HepG2 (cell line): ENCODE results near the gene SERTAD3. TPM values are rescaled to one million over a fixed set of nuclear protein-coding genes. Genes with fewer than 3 reads are reported as not detected.

Experiments used
- E2F2 ChIP-seq: sonication (generic); formaldehyde crosslinking; IDR thresholded peaks from 2 replicates; pipeline ENCODE4 v1.4.0; 2020; ENCODE audit warnings: missing genetic modification reagents, borderline replicate concordance
- FOXO1 ChIP-seq: sonication (generic); formaldehyde crosslinking; IDR thresholded peaks from 2 replicates; pipeline ENCODE4 v1.4.0; 2020; ENCODE audit warnings: missing genetic modification reagents
- HMGXB3 ChIP-seq: sonication (generic); formaldehyde crosslinking; IDR thresholded peaks from 2 replicates; pipeline ENCODE4 v1.4.0; 2020; ENCODE audit warnings: missing genetic modification reagents, borderline replicate concordance
- MLLT10 ChIP-seq: sonication (generic); formaldehyde crosslinking; IDR thresholded peaks from 2 replicates; pipeline ENCODE4 v1.4.0; 2020; ENCODE audit warnings: missing genetic modification reagents
- SMAD9 ChIP-seq: sonication (generic); formaldehyde crosslinking; IDR thresholded peaks from 2 replicates; pipeline ENCODE4 v1.5.1; 2020; ENCODE audit warnings: mild to moderate bottlenecking, missing genetic modification reagents
- ZBTB44 ChIP-seq: sonication (generic); formaldehyde crosslinking; IDR thresholded peaks from 2 replicates; pipeline ENCODE4 v1.4.0; 2020; ENCODE audit warnings: missing genetic modification reagents
- ZMAT3 ChIP-seq: sonication (generic); formaldehyde crosslinking; conservative IDR thresholded peaks from 2 replicates; pipeline ENCODE4 v1.7.0; 2021; ENCODE audit warnings: missing genetic modification reagents
- ZNF205 ChIP-seq: IDR thresholded peaks from 2 replicates; pipeline ENCODE4 v1.6.1; 2018; ENCODE audit warnings: missing biosample characterization, missing genetic modification reagents
- ZNF24 ChIP-seq: fragments of 450-650 bp; IDR thresholded peaks from 2 replicates; pipeline ENCODE4 v1.6.1; 2017; ENCODE audit warnings: antibody characterized with exemption, mild to moderate bottlenecking
- ZNF407 ChIP-seq: sonication (generic); formaldehyde crosslinking; IDR thresholded peaks from one replicate; pipeline ENCODE4 v1.5.1; 2020; ENCODE audit warnings: mild to moderate bottlenecking, missing genetic modification reagents; ENCODE audit errors: not compliant biosample characterization
- ZNF570 ChIP-seq: sonication (generic); formaldehyde crosslinking; IDR thresholded peaks from 2 replicates; pipeline ENCODE4 v1.4.0; 2020; ENCODE audit warnings: mild to moderate bottlenecking, missing genetic modification reagents, borderline replicate concordance
- ZNF773 ChIP-seq: sonication (generic); formaldehyde crosslinking; IDR thresholded peaks from 2 replicates; pipeline ENCODE4 v1.4.0; 2020; ENCODE audit warnings: missing genetic modification reagents, borderline replicate concordance
- ZNF878 ChIP-seq: sonication (generic); formaldehyde crosslinking; IDR thresholded peaks from 2 replicates; pipeline ENCODE4 v1.8.1; 2023; ENCODE audit warnings: mild to moderate bottlenecking, missing genetic modification reagents, moderate library complexity
- ZSCAN31 ChIP-seq: sonication (generic); formaldehyde crosslinking; IDR thresholded peaks from 2 replicates; pipeline ENCODE4 v1.5.0; 2020; ENCODE audit warnings: low read depth, mild to moderate bottlenecking, missing genetic modification reagents
- polyA plus RNA-seq, 8 experiments: library from polyadenylated mRNA; depleted of rRNA in 3 of 8; stranded (reverse) in 7 of 8; unstranded in 1 of 8; fragments of >200 nt; fragmentation: Illumina TruSeq in 4 of 8; extraction: Trizol in 4 of 8; gene quantifications; 2 replicates each; pipeline versions ENCODE4 v1.2.1 to v1.2.3, GENCODE V29; 2011 to 2016; ENCODE audit warnings: low read depth in 4 of 8, missing spikeins in 1 of 8, mixed read lengths in 1 of 8; ENCODE audit not compliant: insufficient read depth in 1 of 8
- total RNA-seq, 5 experiments: library from RNA; depleted of rRNA; stranded (reverse); fragments of >200 nt; fragmentation: Illumina TruSeq; extraction: Trizol; gene quantifications; 2 replicates each; pipeline ENCODE4 v1.2.3, GENCODE V29; 2016; ENCODE audit warnings: low read depth in 1 of 5

SERTAD3 gene
- total and polyA plus RNA-seq, 2 of the 13 experiments (the other 11 are each of a cell fraction or from before 2014, with no cell fraction given) = 9.6 to 16.9 TPM

- TF ChIP-seq ZNF407 (CRISPR knock-in tag) = no peak
- no peak for TF ChIP-seq MLLT10 (CRISPR knock-in tag)
- TF ChIP-seq ZNF570 (CRISPR knock-in tag) = no peak
- TF ChIP-seq ZNF773 (CRISPR knock-in tag) = no peak
- TF ChIP-seq SMAD9 (CRISPR knock-in tag) = no peak
- no peak for TF ChIP-seq ZBTB44 (CRISPR knock-in tag)
- TF ChIP-seq ZMAT3 (CRISPR knock-in tag) = no peak
- no peak for TF ChIP-seq ZNF24
- TF ChIP-seq ZNF205 (CRISPR knock-in tag) = no peak
- TF ChIP-seq HMGXB3 = no peak
- no peak for TF ChIP-seq ZSCAN31
- TF ChIP-seq E2F2 (CRISPR knock-in tag) = no peak
- TF ChIP-seq FOXO1 (CRISPR knock-in tag) = no peak
- TF ChIP-seq ZNF878 = no peak
Observed at GRCh38 chr19:40392894-40393517, 51.1 kb downstream of the SERTAD3 start (continued).
